ENCODE measurements around the gene LAMC1.

GRCh38 chr1:183077097-183077496 is 53.9 kb downstream of the LAMC1 start:
- TF ChIP-seq POLR2A (IDR thresholded peaks at IDR 0.05) (no peak), CTCF (IDR thresholded peaks at IDR 0.05) (no peak)

Measured in uterus (tissue), 2 donors.